NB4 (cell line): Measurements from ENCODE around the gene ZAP70.

ENCODE experiments used
- CTCF ChIP-seq: IDR thresholded peaks from one replicate; pipeline ENCODE4 v1.5.1; 2012; ENCODE audit warnings: low read depth, low read length
- POLR2A ChIP-seq: IDR thresholded peaks from 2 replicates; pipeline ENCODE4 v1.6.1; 2011; ENCODE audit warnings: mild to moderate bottlenecking; ENCODE audit not compliant: insufficient read length; ENCODE audit errors: extremely low read depth

- TF ChIP-seq POLR2A (no peak), CTCF (no peak)
Observed at GRCh38 chr2:97741686-97742085, 28.3 kb downstream of the ZAP70 start.
